Kidney (tissue), 14 donors: Measurements from ENCODE around the gene MYH11. TPM values are rescaled to one million over a fixed set of nuclear protein-coding genes. Genes with fewer than 3 reads are reported as not detected.

Source experiments
- DNase-seq, 5 donors: peaks; one replicate each; pipeline ENCODE4 v3.0.0-alpha.2; 2013 to 2020
- FAIRE-seq: peaks from 2 replicates; lab custom pipeline; 2012; peaks lifted over from hg19 to GRCh38; lab: Jason Lieb, UNC
- H3K27ac ChIP-seq, 2 donors: one replicate each; pipeline ENCODE4 v1.7.0; 2013; ENCODE audit warnings: low read depth in 2 of 2, low read length in 2 of 2, inconsistent platforms in 1 of 2
- H3K27me3 ChIP-seq: one replicate; pipeline ENCODE4 v1.7.1; 2013; ENCODE audit warnings: low read length, inconsistent platforms; ENCODE audit not compliant: control insufficient read depth, insufficient read depth
- H3K36me3 ChIP-seq, 3 donors: one replicate each; pipeline versions ENCODE4 v1.7.0 to v1.7.1; 2013; ENCODE audit warnings: low read length in 3 of 3, control low read depth in 1 of 3, inconsistent platforms in 1 of 3; ENCODE audit not compliant: insufficient read depth in 3 of 3, control insufficient read depth in 2 of 3
- H3K4me1 ChIP-seq, 3 donors: one replicate each; pipeline versions ENCODE4 v1.7.0 to v1.7.1; 2013; ENCODE audit warnings: low read length in 3 of 3, inconsistent platforms in 1 of 3, low read depth in 1 of 3; ENCODE audit not compliant: control insufficient read depth in 2 of 3, insufficient read depth in 2 of 3
- H3K4me3 ChIP-seq, 3 donors: one replicate each; pipeline versions ENCODE4 v1.7.0 to v1.8.1; 2013; ENCODE audit warnings: low read length in 3 of 3, control low read depth in 1 of 3, inconsistent platforms in 1 of 3
- H3K9ac ChIP-seq, 3 donors: one replicate each; pipeline versions ENCODE4 v1.7.0 to v1.7.1; 2013; ENCODE audit warnings: low read length in 3 of 3, control low read depth in 1 of 3, inconsistent platforms in 1 of 3
- H3K9me3 ChIP-seq, 3 donors: one replicate each; pipeline versions ENCODE4 v1.7.0 to v1.7.1; 2013; ENCODE audit warnings: low read length in 3 of 3, control low read depth in 1 of 3, inconsistent platforms in 1 of 3; ENCODE audit not compliant: control insufficient read depth in 2 of 3, insufficient read depth in 1 of 3
- CTCF ChIP-seq: IDR thresholded peaks from 3 replicates; pipeline ENCODE4 v1.5.1; 2012; ENCODE audit warnings: mild to moderate bottlenecking, moderate library complexity, borderline replicate concordance; ENCODE audit not compliant: insufficient read depth; ENCODE audit errors: extremely low read depth
- intact Hi-C: fragments of 100-400 bp; cut with DNase I; formaldehyde crosslinking; loops from one replicate; pipeline ENCODE4 v1.11.1; 2022
- polyA plus RNA-seq: library from polyadenylated mRNA; stranded (reverse); fragments of 350-450 nt; fragmentation: Illumina TruSeq; extraction: RNeasy Lipid Tissue Mini Kit (QIAGEN cat#74804); gene quantifications from one replicate; pipeline ENCODE4 v1.2.3, GENCODE V29; 2014; ENCODE audit warnings: low read depth, low replicate concordance; ENCODE audit not compliant: insufficient read depth
- total RNA-seq: library from RNA; stranded (reverse); fragmentation: NEBNext Ultra II Directional; extraction: Animal tissue kit (Norgen Biotek cat#: 25700); gene quantifications from one replicate; pipeline ENCODE4 v1.2.1, GENCODE V29; 2021
- donor health status: control.
- donor health status: control.
- donor health status: control.
- donor health status: control.
- donor health status: control.
- donor health status: DM: yes; HTN: yes; CAD: no.
- donor health status: Normal renal cell carcinoma (clear cell type).

MYH11 gene
- total and polyA plus RNA-seq, 2 donors from 2014 or later = 40.2 to 175 TPM

GRCh38 chr16:15900901-15901500 lies 44.2 kb upstream of the MYH11 start:
- TF ChIP-seq CTCF = no peak
- FAIRE-seq (no peak), DNase-seq (no peak)
- Histone ChIP-seq H3K36me3 (no peaks in the 10 kb centered on the region), H3K9ac (no peak overlapping the region), H3K4me1 (peaks cover 0 to 4% (median 0%) of the 10 kb centered on the region in 3 donors), H3K4me3 (no peak overlapping the region), H3K9me3 (no peaks in the 10 kb centered on the region), H3K27me3 (no peaks in the 10 kb centered on the region), H3K27ac (no peak overlapping the region)
- intact Hi-C loops = no loop called here

- Histone ChIP-seq H3K9me3 (no peaks in the 10 kb centered on the region), H3K27ac (no peak overlapping the region), H3K4me3 (no peak overlapping the region), H3K36me3 (no peaks in the 10 kb centered on the region), H3K9ac (no peak overlapping the region), H3K4me1 (peaks cover 0 to 4% (median 0%) of the 10 kb centered on the region in 3 donors), H3K27me3 (no peaks in the 10 kb centered on the region)
- intact Hi-C loops = no loop called here
- TF ChIP-seq CTCF = no peak
- FAIRE-seq = no peak
- DNase-seq = no peak
These were observed 43.5 kb upstream of the MYH11 start for GRCh38 chr16:15900357-15900756.

- FAIRE-seq = no peak
- no peak overlapping the region for H3K9ac ChIP-seq
These were observed 42.8 kb upstream of the MYH11 start for GRCh38 chr16:15899538-15900100.

More at GRCh38 chr16:15899538-15900100, 42.8 kb upstream of the MYH11 start:
- Histone ChIP-seq H3K4me3 (no peak overlapping the region), H3K4me1 (peaks cover 0 to 4% (median 0%) of the 10 kb centered on the region in 3 donors), H3K36me3 (no peaks in the 10 kb centered on the region), H3K9me3 (no peaks in the 10 kb centered on the region), H3K27me3 (no peaks in the 10 kb centered on the region), H3K27ac (no peak overlapping the region)
- DNase-seq = peak in 1 of 5 donors; percentile 75
- intact Hi-C loops = no loop called here
- TF ChIP-seq CTCF = no peak
